Peyer's patch (tissue), 4 donors: ENCODE measurements around the gene UBE2D4.

ENCODE experiments used
- POLR2A ChIP-seq, 2 donors: fragments of 450-650 bp; IDR thresholded peaks; one replicate each; pipeline ENCODE4 v1.5.1; 2017; ENCODE audit warnings: antibody characterized with exemption in 2 of 2, mild to moderate bottlenecking in 2 of 2, moderate library complexity in 2 of 2
- TF ChIP-seq, protein P1 (sequence below), 6 experiments: fragments of 450-650 bp in 4 of 6; fragments of 200-600 bp in 2 of 6; sonication (generic) in 1 of 6; IDR thresholded peaks; one replicate each; pipeline ENCODE4 v1.5.1; 2017 to 2019; ENCODE audit warnings: antibody characterized with exemption in 6 of 6, mild to moderate bottlenecking in 3 of 6, moderate library complexity in 1 of 6

GRCh38 chr7:43905209-43905946, 20.9 kb upstream of the UBE2D4 start:
- TF ChIP-seq POLR2A (IDR thresholded peaks at IDR 0.05) = peak; percentile 85 to 92
- TF ChIP-seq, protein P1, sequence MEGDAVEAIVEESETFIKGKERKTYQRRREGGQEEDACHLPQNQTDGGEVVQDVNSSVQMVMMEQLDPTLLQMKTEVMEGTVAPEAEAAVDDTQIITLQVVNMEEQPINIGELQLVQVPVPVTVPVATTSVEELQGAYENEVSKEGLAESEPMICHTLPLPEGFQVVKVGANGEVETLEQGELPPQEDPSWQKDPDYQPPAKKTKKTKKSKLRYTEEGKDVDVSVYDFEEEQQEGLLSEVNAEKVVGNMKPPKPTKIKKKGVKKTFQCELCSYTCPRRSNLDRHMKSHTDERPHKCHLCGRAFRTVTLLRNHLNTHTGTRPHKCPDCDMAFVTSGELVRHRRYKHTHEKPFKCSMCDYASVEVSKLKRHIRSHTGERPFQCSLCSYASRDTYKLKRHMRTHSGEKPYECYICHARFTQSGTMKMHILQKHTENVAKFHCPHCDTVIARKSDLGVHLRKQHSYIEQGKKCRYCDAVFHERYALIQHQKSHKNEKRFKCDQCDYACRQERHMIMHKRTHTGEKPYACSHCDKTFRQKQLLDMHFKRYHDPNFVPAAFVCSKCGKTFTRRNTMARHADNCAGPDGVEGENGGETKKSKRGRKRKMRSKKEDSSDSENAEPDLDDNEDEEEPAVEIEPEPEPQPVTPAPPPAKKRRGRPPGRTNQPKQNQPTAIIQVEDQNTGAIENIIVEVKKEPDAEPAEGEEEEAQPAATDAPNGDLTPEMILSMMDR (IDR thresholded peaks at IDR 0.05) = no peak
